BE2C (cell line): Measurements from ENCODE around the gene PDE4C.

Experiments
- DNase-seq: peaks from one replicate; pipeline ENCODE4 v3.0.0-alpha.2; 2020
- H3K27me3 ChIP-seq: fragments of 250-450 bp; sonication (Bioruptor Pico); 2 replicates; pipeline ENCODE4 v1.5.1; 2020; ENCODE audit warnings: mild to moderate bottlenecking
- H3K36me3 ChIP-seq: fragments of 250-450 bp; sonication (Bioruptor Pico); 2 replicates; pipeline ENCODE4 v1.5.1; 2020; ENCODE audit warnings: mild to moderate bottlenecking
- H3K4me1 ChIP-seq: fragments of 250-450 bp; sonication (Bioruptor Pico); 2 replicates; pipeline ENCODE4 v1.5.1; 2020
- H3K4me3 ChIP-seq: 2 replicates; pipeline ENCODE4 v1.5.1; 2011; ENCODE audit warnings: low read depth, low read length
- H3K9me3 ChIP-seq: fragments of 250-450 bp; sonication (Bioruptor Pico); 2 replicates; pipeline ENCODE4 v1.5.1; 2020
- TF ChIP-seq, protein P1 (sequence below): IDR thresholded peaks from 2 replicates; pipeline ENCODE4 v1.5.1; 2012; ENCODE audit warnings: mild to moderate bottlenecking, low read depth, low read length

PDE4C gene

DNA sequence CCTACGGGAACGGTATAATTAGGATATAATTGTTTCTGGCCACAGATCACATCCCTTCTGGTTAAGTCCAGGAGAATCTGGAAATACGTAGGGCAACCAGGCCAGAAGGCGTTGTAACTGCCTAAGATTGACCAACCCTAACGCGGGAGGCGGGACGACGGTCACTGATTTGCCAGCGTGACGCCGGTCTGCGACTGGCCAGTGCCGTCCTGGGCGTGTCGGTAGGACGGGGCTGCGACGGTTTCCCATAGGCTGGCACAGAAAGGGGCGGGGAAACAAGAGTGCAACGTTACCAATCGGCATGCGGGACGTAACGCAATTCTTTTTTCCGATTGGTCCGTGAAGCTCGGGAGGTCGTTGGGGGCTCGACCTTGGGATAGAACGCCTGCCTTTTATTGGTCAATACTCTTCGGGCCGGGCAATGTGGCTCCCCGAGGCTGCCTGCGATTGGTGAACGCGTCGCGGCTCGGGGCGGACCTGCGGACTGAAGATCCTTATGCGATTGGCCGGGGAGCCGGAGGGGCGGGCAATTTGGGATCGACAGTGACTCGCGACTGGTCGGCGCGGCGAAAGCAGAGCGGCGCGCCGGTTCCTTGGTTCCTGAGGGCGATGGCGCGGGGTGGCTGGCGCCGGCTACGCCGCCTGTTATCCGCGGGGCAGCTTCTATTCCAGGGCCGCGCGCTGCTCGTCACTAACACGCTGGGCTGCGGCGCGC is 33.4 kb downstream of the PDE4C start, which contains the start of gene MPV17L2:
MPV17L2 (plus strand) TSS at position 546 of the 715 bp plus-strand sequence; CDS start at position 610, 64 bp downstream.
- H3K9me3 ChIP-seq, result no peaks in the 10 kb centered on the region
- DNase-seq, result peak; percentile 99
- H3K27me3 ChIP-seq, result no peaks in the 10 kb centered on the region
- peaks cover 12% of the 10 kb centered on the region for H3K4me1 ChIP-seq
- TF ChIP-seq, protein P1, sequence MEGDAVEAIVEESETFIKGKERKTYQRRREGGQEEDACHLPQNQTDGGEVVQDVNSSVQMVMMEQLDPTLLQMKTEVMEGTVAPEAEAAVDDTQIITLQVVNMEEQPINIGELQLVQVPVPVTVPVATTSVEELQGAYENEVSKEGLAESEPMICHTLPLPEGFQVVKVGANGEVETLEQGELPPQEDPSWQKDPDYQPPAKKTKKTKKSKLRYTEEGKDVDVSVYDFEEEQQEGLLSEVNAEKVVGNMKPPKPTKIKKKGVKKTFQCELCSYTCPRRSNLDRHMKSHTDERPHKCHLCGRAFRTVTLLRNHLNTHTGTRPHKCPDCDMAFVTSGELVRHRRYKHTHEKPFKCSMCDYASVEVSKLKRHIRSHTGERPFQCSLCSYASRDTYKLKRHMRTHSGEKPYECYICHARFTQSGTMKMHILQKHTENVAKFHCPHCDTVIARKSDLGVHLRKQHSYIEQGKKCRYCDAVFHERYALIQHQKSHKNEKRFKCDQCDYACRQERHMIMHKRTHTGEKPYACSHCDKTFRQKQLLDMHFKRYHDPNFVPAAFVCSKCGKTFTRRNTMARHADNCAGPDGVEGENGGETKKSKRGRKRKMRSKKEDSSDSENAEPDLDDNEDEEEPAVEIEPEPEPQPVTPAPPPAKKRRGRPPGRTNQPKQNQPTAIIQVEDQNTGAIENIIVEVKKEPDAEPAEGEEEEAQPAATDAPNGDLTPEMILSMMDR, result no peak
- peak within 1 kb of the TSS; percentile 83 for H3K4me3 ChIP-seq
- peaks cover 3% of the 10 kb centered on the region; the same call in 1 of the 2 replicates for H3K36me3 ChIP-seq

DNA sequence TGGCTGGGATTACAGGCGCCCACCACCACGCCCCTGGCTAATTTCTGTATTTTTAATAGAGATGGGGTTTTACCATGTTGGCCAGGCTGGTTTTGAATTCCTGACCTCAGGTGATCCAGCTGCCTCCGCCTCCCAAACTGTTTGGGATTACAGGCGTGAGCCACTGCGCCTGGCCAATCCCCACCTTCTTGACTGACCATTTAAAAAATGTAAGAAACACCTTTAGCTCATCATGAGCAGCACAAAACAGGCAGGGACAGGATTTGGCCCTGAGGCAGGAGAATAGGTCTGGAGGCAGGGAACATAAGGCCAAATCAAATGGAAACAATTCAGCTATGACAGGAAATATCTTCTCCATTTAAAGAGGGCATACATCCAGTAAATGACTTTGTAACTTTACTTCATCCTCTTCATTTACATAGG is 34.6 kb downstream of the PDE4C start:
- Histone ChIP-seq H3K9me3 (no peaks in the 10 kb centered on the region), H3K4me3 (peak overlapping the region; percentile 57), H3K36me3 (0 out of 2 replicates have a peak, but pooled peaks cover 3% of the 10 kb centered on the region), H3K27me3 (no peaks in the 10 kb centered on the region), H3K4me1 (peaks cover 12% of the 10 kb centered on the region)
- TF ChIP-seq, protein P1, result no peak
- DNase-seq, result no peak

DNA sequence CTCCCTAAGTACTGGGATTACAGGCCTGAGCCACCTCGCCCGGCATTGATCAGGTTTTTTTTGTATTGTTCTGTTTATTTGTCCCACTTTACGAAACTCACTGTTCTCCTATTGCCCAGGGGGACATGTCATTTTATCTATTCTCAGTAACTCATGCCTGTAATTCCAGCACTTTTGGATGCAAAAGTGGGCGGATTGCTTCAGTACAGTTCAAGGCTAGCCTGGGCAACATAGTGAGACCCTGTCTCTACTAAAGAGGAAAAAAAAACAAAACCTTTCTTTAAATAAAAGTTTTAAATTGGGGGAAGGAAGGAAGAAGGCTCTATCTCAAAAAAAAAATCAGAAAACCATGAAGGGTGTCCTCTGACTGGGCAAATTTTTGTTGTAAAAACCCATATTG is 36.0 kb downstream of the PDE4C start:
- peaks cover 12% of the 10 kb centered on the region for H3K4me1 ChIP-seq
- TF ChIP-seq, protein P1, result no peak
- H3K27me3 ChIP-seq, result no peaks in the 10 kb centered on the region
- no peak for DNase-seq
- no peaks in the 10 kb centered on the region for H3K9me3 ChIP-seq
- H3K4me3 ChIP-seq, result no peak overlapping the region
- H3K36me3 ChIP-seq, result no peaks in the 10 kb centered on the region

DNA sequence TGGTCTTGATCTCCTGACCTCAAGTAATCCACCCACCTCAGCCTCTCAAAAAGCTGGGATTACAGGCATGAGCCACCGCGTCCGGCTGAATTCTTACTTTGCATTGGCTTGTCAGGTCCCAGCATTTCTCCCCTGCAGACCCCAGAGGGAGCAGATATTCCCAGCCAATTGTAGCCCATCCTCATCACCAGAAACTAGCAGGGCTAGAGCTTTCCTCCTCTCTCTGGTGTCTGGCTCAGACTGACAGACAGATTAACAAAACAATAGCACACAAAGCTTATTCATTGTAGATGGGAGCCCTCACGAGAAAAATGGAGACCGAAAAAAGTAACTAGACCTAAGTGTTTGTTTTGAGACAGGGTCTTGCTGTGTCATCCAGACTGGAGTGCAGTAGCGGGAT is 40.7 kb downstream of the PDE4C start:
- TF ChIP-seq, protein P1, result no peak
- Histone ChIP-seq H3K9me3 (no peaks in the 10 kb centered on the region), H3K4me3 (no peak overlapping the region), H3K4me1 (no peaks in the 10 kb centered on the region), H3K27me3 (peaks cover 13% of the 10 kb centered on the region), H3K36me3 (no peaks in the 10 kb centered on the region)
- DNase-seq, result no peak

DNA sequence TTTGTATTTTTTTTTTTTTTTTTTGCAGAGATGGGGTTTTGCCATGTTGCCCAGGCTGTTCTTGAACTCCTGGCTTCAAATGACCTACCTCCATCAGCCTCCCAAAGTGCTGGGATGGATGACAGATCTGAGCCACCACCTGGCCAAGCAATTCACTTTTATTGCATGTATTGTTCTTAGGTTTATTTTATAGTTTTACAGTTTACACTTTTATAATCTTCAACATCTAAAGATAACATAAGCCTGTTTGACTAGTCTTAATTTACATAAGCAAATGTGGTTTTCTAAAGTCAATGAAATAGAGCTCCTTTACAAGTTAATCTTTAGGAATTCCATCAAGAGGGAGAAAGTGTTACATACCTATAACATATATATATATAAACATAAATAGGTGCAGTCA is 42.7 kb downstream of the PDE4C start:
- Histone ChIP-seq H3K4me3 (no peak overlapping the region), H3K27me3 (peaks cover 18% of the 10 kb centered on the region), H3K36me3 (no peaks in the 10 kb centered on the region), H3K9me3 (no peaks in the 10 kb centered on the region), H3K4me1 (no peaks in the 10 kb centered on the region)
- DNase-seq, result no peak
- TF ChIP-seq, protein P1, result no peak

DNA sequence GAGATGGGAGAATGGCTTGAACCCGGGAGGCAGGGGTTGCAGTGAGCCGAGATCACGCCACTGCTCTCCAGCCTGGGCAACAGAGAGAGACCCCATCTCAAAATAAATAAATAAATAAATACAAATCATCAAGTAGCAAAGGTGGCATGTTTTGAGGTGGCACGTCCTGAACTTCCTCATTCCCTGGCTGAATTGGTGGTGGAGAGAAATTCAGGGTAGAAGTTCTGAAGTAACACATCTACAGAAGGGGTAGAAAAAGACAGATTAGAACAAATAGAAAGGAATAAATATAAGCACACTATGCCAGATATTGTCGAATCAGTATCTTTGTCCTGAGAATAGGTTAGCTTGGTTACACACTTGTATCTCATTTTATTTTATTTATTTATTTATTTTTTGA is 46.3 kb downstream of the PDE4C start:
- DNase-seq, result no peak
- no peaks in the 10 kb centered on the region for H3K4me1 ChIP-seq
- H3K4me3 ChIP-seq, result no peak overlapping the region
- no peaks in the 10 kb centered on the region for H3K9me3 ChIP-seq
- TF ChIP-seq, protein P1, result no peak
- H3K36me3 ChIP-seq, result no peaks in the 10 kb centered on the region
- H3K27me3 ChIP-seq, result peaks cover 24% of the 10 kb centered on the region
